GM12874 (cell line): ENCODE results near the gene FRMD4B.

Experiments used
- CTCF ChIP-seq: IDR thresholded peaks from 2 replicates; pipeline ENCODE4 v1.5.1; 2011; ENCODE audit warnings: low read depth, mild to moderate bottlenecking, control low read depth, low read length, moderate library complexity; ENCODE audit not compliant: insufficient read depth

Gene FRMD4B

GRCh38 chr3:69385723-69386555 lies at the start of gene FRMD4B:
FRMD4B (minus strand) TSS chr3:69386088; CDS start chr3:69385989, 99 bp downstream.
- peak; percentile 23; the same call in 1 of the 2 replicates for TF ChIP-seq CTCF

GRCh38 chr3:69433969-69434325 lies 48.1 kb upstream of the FRMD4B start:
- TF ChIP-seq CTCF: no peak

- TF ChIP-seq CTCF: no peak
Measured at GRCh38 chr3:69433121-69433968, 47.5 kb upstream of the FRMD4B start.

- TF ChIP-seq CTCF: no peak
Measured at GRCh38 chr3:69428657-69429255, 42.9 kb upstream of the FRMD4B start.

- TF ChIP-seq CTCF: no peak
Measured at GRCh38 chr3:69426967-69427304, 41.0 kb upstream of the FRMD4B start.

GRCh38 chr3:69426291-69426966 lies 40.5 kb upstream of the FRMD4B start:
- TF ChIP-seq CTCF: no peak

GRCh38 chr3:69425249-69425648 lies 39.4 kb upstream of the FRMD4B start:
- peak; percentile 57 for TF ChIP-seq CTCF
